HCT116 (cell line): ENCODE results near the gene MED12. TPM values are rescaled to one million over a fixed set of nuclear protein-coding genes. Genes with fewer than 3 reads are reported as not detected.

Source experiments
- ATAC-seq: fragments of 200-7000 bp; cut with Tn5 transposase; 2 replicates; pipeline ENCODE4 v1.9.1; 2020; ENCODE audit warnings: mild to moderate bottlenecking, moderate library complexity
- BruUV-seq: library from RNA; stranded (reverse); fragments of 400-500 nt; replicated peaks from 2 replicates; lab custom pipeline; 2021; lab: Mats Ljungman, UMichigan
- CTCF ChIA-PET: fragments of 300-600 bp; sonication (Branson Sonifier 250); formaldehyde crosslinking; loops from one replicate; lab custom pipeline; 2021; ENCODE audit warnings: antibody characterized with exemption; lab: Charles Lee
- POLR2A ChIA-PET: fragments of 300-600, 350-600 bp; sonication (Branson Sonifier 250); formaldehyde crosslinking; loops from one replicate; lab custom pipeline; 2021; ENCODE audit warnings: antibody characterized with exemption; lab: Charles Lee
- RAD21 ChIA-PET, 2 experiments: fragments of 300-600 bp; sonication (Branson Sonifier 250); formaldehyde crosslinking; loops; one replicate each; lab custom pipeline; 2023; ENCODE audit warnings: low total read pairs in 2 of 2; ENCODE audit not compliant: uncharacterized antibody in 2 of 2, unreplicated experiment in 2 of 2, low non-redundant PET in 1 of 2; lab: Charles Lee
- DNase-seq: peaks from one replicate; pipeline ENCODE4 v3.0.0-alpha.2; 2010; ENCODE audit warnings: low read depth, low spot score
- H2AFZ ChIP-seq: fragments of 200-600 bp; shearing (Covaris generic), sonication (generic); 2 replicates; pipeline ENCODE4 v1.6.1; 2017; ENCODE audit warnings: low read depth, mixed run types, mixed read lengths, antibody characterized with exemption, low read length; ENCODE audit not compliant: poor library complexity, severe bottlenecking
- H3K27ac ChIP-seq: 2 replicates; pipeline ENCODE4 v1.5.1; 2012; ENCODE audit warnings: low read depth, low read length
- H3K27me3 ChIP-seq: fragments of 200-600 bp; sonication (generic); 2 replicates; pipeline ENCODE4 v1.6.1; 2016; ENCODE audit warnings: mixed run types, low read length, mixed read lengths; ENCODE audit not compliant: insufficient read depth
- H3K36me3 ChIP-seq, 2 experiments: fragments of 200-500 bp in 1 of 2; fragments of 200-600 bp in 1 of 2; sonication (Bioruptor generic) in 1 of 2; sonication (generic) in 1 of 2; 2 replicates each; pipeline versions ENCODE4 v1.5.1 to v1.6.1; 2014 to 2016; ENCODE audit warnings: low read length in 2 of 2, inconsistent platforms in 1 of 2, mixed read lengths in 1 of 2, mixed run types in 1 of 2; ENCODE audit not compliant: insufficient read depth in 2 of 2, control insufficient read depth in 1 of 2
- H3K4me1 ChIP-seq, 2 experiments: fragments of 200-600 bp in 1 of 2; sonication (generic) in 1 of 2; 2 replicates each; pipeline versions ENCODE4 v1.5.1 to v1.6.1; 2012 to 2017; ENCODE audit warnings: low read length in 2 of 2, inconsistent platforms in 1 of 2, mild to moderate bottlenecking in 1 of 2, mixed read lengths in 1 of 2, mixed run types in 1 of 2, moderate library complexity in 1 of 2; ENCODE audit not compliant: insufficient read depth in 2 of 2, control insufficient read depth in 1 of 2
- H3K4me2 ChIP-seq: fragments of 200-600 bp; sonication (generic); 2 replicates; pipeline ENCODE4 v1.6.1; 2017; ENCODE audit warnings: mixed run types, low read length, mixed read lengths
- H3K4me3 ChIP-seq, 2 experiments: fragments of 200-600 bp in 1 of 2; sonication (generic) in 1 of 2; replicated peaks in 1 of 2; 2 replicates each; pipeline ENCODE4 v1.5.1; 2011 to 2016; ENCODE audit warnings: low read length in 2 of 2, control low read depth in 1 of 2, low read depth in 1 of 2, mild to moderate bottlenecking in 1 of 2, mixed read lengths in 1 of 2, mixed run types in 1 of 2
- H3K79me2 ChIP-seq: fragments of 200-600 bp; sonication (generic); 2 replicates; pipeline ENCODE4 v1.6.1; 2017; ENCODE audit warnings: mild to moderate bottlenecking, mixed run types, low read length, moderate library complexity, mixed read lengths; ENCODE audit not compliant: insufficient read depth
- H3K9ac ChIP-seq: fragments of 200-600 bp; sonication (generic); 2 replicates; pipeline ENCODE4 v1.6.1; 2016; ENCODE audit warnings: low read length, mixed read lengths
- H3K9me2 ChIP-seq: fragments of 200-600 bp; sonication (generic), shearing (Covaris generic); 2 replicates; pipeline ENCODE4 v1.6.1; 2017; ENCODE audit warnings: mixed run types, mild to moderate bottlenecking, moderate library complexity; ENCODE audit not compliant: insufficient read depth
- H3K9me3 ChIP-seq, 2 experiments: fragments of 200-500 bp in 1 of 2; fragments of 200-600 bp in 1 of 2; sonication (Bioruptor generic) in 1 of 2; sonication (generic) in 1 of 2; 2 replicates each; pipeline ENCODE4 v1.6.1; 2014 to 2017; ENCODE audit warnings: low read length in 2 of 2, mixed read lengths in 2 of 2, inconsistent platforms in 1 of 2, low read depth in 1 of 2, mild to moderate bottlenecking in 1 of 2, mixed run types in 1 of 2, moderate library complexity in 1 of 2; ENCODE audit not compliant: control insufficient read depth in 1 of 2, insufficient read depth in 1 of 2
- H4K20me1 ChIP-seq: fragments of 200-600 bp; sonication (generic), shearing (Covaris generic); 2 replicates; pipeline ENCODE4 v1.6.1; 2017; ENCODE audit warnings: mixed run types, mild to moderate bottlenecking, moderate library complexity; ENCODE audit not compliant: insufficient read depth
- CBX3 ChIP-seq: IDR thresholded peaks from 2 replicates; pipeline ENCODE4 v1.6.1; 2012; ENCODE audit warnings: low read depth
- CEBPB ChIP-seq: IDR thresholded peaks from 2 replicates; pipeline ENCODE4 v1.6.1; 2012; ENCODE audit warnings: low read depth
- EGR1 ChIP-seq: IDR thresholded peaks from 2 replicates; pipeline ENCODE4 v1.6.1; 2012; ENCODE audit warnings: low read depth
- ELF1 ChIP-seq: IDR thresholded peaks from 2 replicates; pipeline ENCODE4 v1.6.1; 2012; ENCODE audit warnings: low read depth, borderline replicate concordance
- EZH2 ChIP-seq: fragments of 200-600 bp; sonication (generic); IDR thresholded peaks from 2 replicates; pipeline ENCODE4 v1.6.1; 2017; ENCODE audit warnings: antibody characterized with exemption, mixed run types
- FOSL1 ChIP-seq: IDR thresholded peaks from 2 replicates; pipeline ENCODE4 v1.6.1; 2012; ENCODE audit warnings: low read depth
- POLR2A ChIP-seq: IDR thresholded peaks from 2 replicates; pipeline ENCODE4 v1.7.0; 2011; ENCODE audit warnings: borderline replicate concordance; ENCODE audit not compliant: insufficient read depth, insufficient read length; ENCODE audit errors: extremely low read depth
- RAD21 ChIP-seq: IDR thresholded peaks from 2 replicates; pipeline ENCODE4 v1.6.1; 2012; ENCODE audit warnings: low read depth, mild to moderate bottlenecking
- REST ChIP-seq: IDR thresholded peaks from 2 replicates; pipeline ENCODE4 v1.6.1; 2012; ENCODE audit warnings: low read depth
- SIN3A ChIP-seq: IDR thresholded peaks from 2 replicates; pipeline ENCODE4 v1.6.1; 2012; ENCODE audit warnings: low read depth
- ZFX ChIP-seq: fragments of 450-650 bp; IDR thresholded peaks from 2 replicates; pipeline ENCODE4 v1.6.1; 2017
- ZNF274 ChIP-seq: fragments of 200-500 bp; sonication (Bioruptor generic); IDR thresholded peaks from 2 replicates; pipeline ENCODE4 v1.6.1; 2014; ENCODE audit warnings: mild to moderate bottlenecking, low read depth, low read length, inconsistent platforms
- intact Hi-C: fragments of 100-400 bp; cut with micrococcal nuclease; formaldehyde crosslinking; loops from 2 replicates; pipeline ENCODE4 v1.10.0; 2022
- total RNA-seq: library from RNA; stranded (reverse); gene quantifications from one replicate; pipeline ENCODE4 v1.2.1, GENCODE V29; 2021; ENCODE audit not compliant: unreplicated experiment
- TF ChIP-seq, protein P1 (sequence below): IDR thresholded peaks from 2 replicates; pipeline ENCODE4 v1.6.1; 2012

The MED12 gene
- total RNA-seq, 1 experiment from 2014 or later = 32.8 TPM

DNA sequence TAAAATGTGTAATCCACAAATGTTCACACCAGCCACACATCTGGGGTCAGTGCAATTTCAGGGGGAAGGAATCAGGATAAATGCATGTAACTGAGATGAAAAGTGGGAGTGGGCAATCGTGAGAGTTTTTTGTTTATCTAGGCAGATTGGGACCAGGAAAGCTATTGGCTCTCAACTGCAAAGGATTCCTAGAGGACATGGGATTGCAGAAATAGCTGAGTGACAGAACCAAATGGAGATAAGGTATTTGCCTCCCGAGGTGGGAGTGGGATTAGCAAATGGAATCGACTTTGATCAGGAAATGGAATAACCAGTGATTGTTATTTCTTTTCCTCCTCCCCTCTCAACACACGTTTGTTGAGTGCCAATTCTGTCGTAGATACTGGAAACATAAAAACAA lies 65.7 kb downstream of the MED12 start:
- intact Hi-C loops = no loop called here
- no peak for ATAC-seq

More for the DNA sequence above, 65.7 kb downstream of the MED12 start:
- Histone ChIP-seq H2AFZ (no peak overlapping the region), H3K4me1 (peaks cover 3 to 18% of the 10 kb centered on the region in 2 experiments; a peak in 3 of 4 replicates), H3K27me3 (no peaks in the 10 kb centered on the region), H3K79me2 (no peaks in the 10 kb centered on the region), H3K9ac (no peak overlapping the region), H3K9me2 (no peaks in the 10 kb centered on the region), H3K36me3 (no peaks in the 10 kb centered on the region), H4K20me1 (no peaks in the 10 kb centered on the region), H3K27ac (no peak overlapping the region), H3K4me2 (no peak overlapping the region), H3K4me3 (no peak overlapping the region), H3K9me3 (no peaks in the 10 kb centered on the region)
- POLR2A ChIA-PET = no interaction called here
- no peak for DNase-seq
- CTCF ChIA-PET = no interaction called here
- BruUV-seq = no TSS peak
- no peak for TF ChIP-seq ELF1
- TF ChIP-seq REST = no peak
- no peak for TF ChIP-seq EZH2
- TF ChIP-seq RAD21 = no peak
- TF ChIP-seq ZFX = no peak
- TF ChIP-seq, protein P1, sequence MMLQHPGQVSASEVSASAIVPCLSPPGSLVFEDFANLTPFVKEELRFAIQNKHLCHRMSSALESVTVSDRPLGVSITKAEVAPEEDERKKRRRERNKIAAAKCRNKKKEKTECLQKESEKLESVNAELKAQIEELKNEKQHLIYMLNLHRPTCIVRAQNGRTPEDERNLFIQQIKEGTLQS = no peak
- TF ChIP-seq EGR1 = no peak
- TF ChIP-seq SIN3A = no peak
- no peak for TF ChIP-seq POLR2A
- TF ChIP-seq ZNF274 = no peak
- no peak for TF ChIP-seq CEBPB
- TF ChIP-seq CBX3 = no peak
- no peak for TF ChIP-seq FOSL1
- RAD21 ChIA-PET = interaction anchor here in 1 of 2 experiments (0.5 kb wide), 1 partner anchor 105 kb away, joined by 3 read pairs; no protein-coding TSS in a partner anchor
